Stimulated activated CD8-positive, alpha-beta memory T cell treated with anti-CD3 and anti-CD28 coated beads, Interleukin-12 subunit alpha, Interleukin-12 subunit beta, amount 100 ng/mL, for 24 hours (primary cell): Measurements from ENCODE around the gene YIPF6.
"Not testable (repeated sequence)": the region's sequence is repeated elsewhere in the genome, so short reads cannot be mapped to it uniquely, and the experiment has no call there.

ENCODE experiments used
- DNase-seq: peaks from one replicate; pipeline ENCODE4 v3.0.0-alpha.2; 2020; ENCODE audit errors: extremely low read depth

YIPF6 gene

GRCh38 chrX:68506649-68507048, 7.8 kb downstream of the YIPF6 start:
- DNase-seq, result no peak

- no peak for DNase-seq
Measured at GRCh38 chrX:68508799-68509198, 9.9 kb downstream of the YIPF6 start.

GRCh38 chrX:68511255-68511654, 12.4 kb downstream of the YIPF6 start:
- DNase-seq, result no peak

GRCh38 chrX:68524680-68525079, 25.8 kb downstream of the YIPF6 start:
- not testable (repeated sequence) for DNase-seq

GRCh38 chrX:68532831-68533533, 34.1 kb downstream of the YIPF6 start:
- DNase-seq, result no peak

GRCh38 chrX:68533656-68534055, 34.8 kb downstream of the YIPF6 start:
- no peak for DNase-seq

- DNase-seq, result no peak
Measured at GRCh38 chrX:68534691-68535090, 35.8 kb downstream of the YIPF6 start.

- no peak for DNase-seq
Measured at GRCh38 chrX:68536429-68536828, 37.6 kb downstream of the YIPF6 start.

GRCh38 chrX:68536884-68537283, 38.0 kb downstream of the YIPF6 start:
- no peak for DNase-seq

- DNase-seq, result no peak
Measured at GRCh38 chrX:68550193-68550592, 51.3 kb downstream of the YIPF6 start.

GRCh38 chrX:68556036-68556435, 57.2 kb downstream of the YIPF6 start:
- no peak for DNase-seq

GRCh38 chrX:68557126-68557525, 58.3 kb downstream of the YIPF6 start:
- DNase-seq, result not testable (repeated sequence)

GRCh38 chrX:68559905-68560304, 61.1 kb downstream of the YIPF6 start:
- not testable (repeated sequence) for DNase-seq

- DNase-seq, result no peak
Measured at GRCh38 chrX:68568136-68568535, 69.3 kb downstream of the YIPF6 start.

- no peak for DNase-seq
Measured at GRCh38 chrX:68570598-68570997, 71.7 kb downstream of the YIPF6 start.

GRCh38 chrX:68571292-68571609, 72.4 kb downstream of the YIPF6 start:
- DNase-seq, result no peak

- no peak for DNase-seq
Measured at GRCh38 chrX:68571610-68572311, 72.9 kb downstream of the YIPF6 start.

GRCh38 chrX:68574240-68574639, 75.4 kb downstream of the YIPF6 start:
- DNase-seq, result no peak

- no peak for DNase-seq
Measured at GRCh38 chrX:68579810-68580209, 81.0 kb downstream of the YIPF6 start.

GRCh38 chrX:68584221-68584620, 85.4 kb downstream of the YIPF6 start:
- DNase-seq, result no peak
